Activated CD8-positive, alpha-beta memory T cell treated with anti-CD3 and anti-CD28 coated beads for 36 hours (primary cell): ENCODE results near the gene CFAP52. TPM values are rescaled to one million over a fixed set of nuclear protein-coding genes. Genes with fewer than 3 reads are reported as not detected.
"Not testable (repeated sequence)": the region's sequence is repeated elsewhere in the genome, so short reads cannot be mapped to it uniquely, and the experiment has no call there.

Experiments
- CTCF ChIA-PET: fragments of 350-600 bp; sonication (Branson Sonifier 250); formaldehyde crosslinking; loops from one replicate; lab custom pipeline; 2021; ENCODE audit warnings: antibody characterized with exemption; lab: Charles Lee
- POLR2A ChIA-PET: fragments of 350-600 bp; sonication (Branson Sonifier 250); formaldehyde crosslinking; loops from one replicate; lab custom pipeline; 2021; ENCODE audit warnings: antibody characterized with exemption; lab: Charles Lee
- total RNA-seq, 2 experiments: library from RNA; stranded (reverse); gene quantifications; one replicate each; pipeline ENCODE4 v1.2.3, GENCODE V29; 2021

The CFAP52 gene
- total RNA-seq, 2 experiments from 2014 or later: not detected

- CTCF ChIA-PET: no interaction called here
- POLR2A ChIA-PET: interaction anchor here (0.7 kb wide), 1 partner anchor 27 kb away, joined by 3 read pairs; no protein-coding TSS in a partner anchor
Observed at GRCh38 chr17:9566067-9566466, 10.4 kb upstream of the CFAP52 start.

- CTCF ChIA-PET, POLR2A ChIA-PET: not testable (repeated sequence)
Observed at GRCh38 chr17:9566739-9567138, 9.7 kb upstream of the CFAP52 start.

- ChIA-PET CTCF (no interaction called here), POLR2A (no interaction called here)
Observed at GRCh38 chr17:9568004-9568403, 8.4 kb upstream of the CFAP52 start.

GRCh38 chr17:9568957-9569588, 7.4 kb upstream of the CFAP52 start:
- POLR2A ChIA-PET: no interaction called here
- CTCF ChIA-PET: interaction anchor here (1.3 kb wide), 1 partner anchor 14 kb away, joined by 3 read pairs; no protein-coding TSS in a partner anchor

- POLR2A ChIA-PET: no interaction called here
- CTCF ChIA-PET: no interaction called here
Observed at GRCh38 chr17:9571201-9571600, 5.2 kb upstream of the CFAP52 start.

GRCh38 chr17:9575381-9576101, 901 bp upstream of the CFAP52 start, which contains the start of gene STX8:
Gene STX8 (minus strand): TSS chr17:9575820. CDS start chr17:9575808, 12 bp downstream.
- CTCF ChIA-PET: interaction anchor here (0.5 to 1.9 kb wide), 3 partner anchors 14 to 193 kb away, joined by 3 to 7 read pairs (median 4); no protein-coding TSS in a partner anchor
- POLR2A ChIA-PET: no interaction called here

GRCh38 chr17:9577373-9577709, 899 bp downstream of the CFAP52 start:
- POLR2A ChIA-PET: no interaction called here

GRCh38 chr17:9587969-9588656, 11.7 kb downstream of the CFAP52 start:
- POLR2A ChIA-PET: no interaction called here
- CTCF ChIA-PET: interaction anchor here (0.6 kb wide), 1 partner anchor 85 kb away, joined by 4 read pairs; no protein-coding TSS in a partner anchor

More at GRCh38 chr17:9577373-9577709, 899 bp downstream of the CFAP52 start:
- CTCF ChIA-PET: interaction anchor here (0.5 to 1.9 kb wide), 6 partner anchors 72 to 669 kb away, joined by 3 to 7 read pairs (median 3); no protein-coding TSS in a partner anchor

GRCh38 chr17:9594065-9594464, 17.6 kb downstream of the CFAP52 start:
- POLR2A ChIA-PET: no interaction called here

GRCh38 chr17:9597638-9598037, 21.2 kb downstream of the CFAP52 start:
- POLR2A ChIA-PET: not testable (repeated sequence)

More at GRCh38 chr17:9594065-9594464, 17.6 kb downstream of the CFAP52 start:
- CTCF ChIA-PET: interaction anchor here (0.6 kb wide), 1 partner anchor 34 kb away, joined by 3 read pairs; no protein-coding TSS in a partner anchor

GRCh38 chr17:9598661-9599060, 22.2 kb downstream of the CFAP52 start:
- ChIA-PET CTCF (no interaction called here), POLR2A (no interaction called here)

More at GRCh38 chr17:9597638-9598037, 21.2 kb downstream of the CFAP52 start:
- CTCF ChIA-PET: not testable (repeated sequence)

GRCh38 chr17:9604583-9604982, 28.1 kb downstream of the CFAP52 start:
- POLR2A ChIA-PET, CTCF ChIA-PET: not testable (repeated sequence)

- CTCF ChIA-PET: no interaction called here
- POLR2A ChIA-PET: no interaction called here
Observed at GRCh38 chr17:9606453-9606852, 30.0 kb downstream of the CFAP52 start.

GRCh38 chr17:9607058-9607457, 30.6 kb downstream of the CFAP52 start:
- POLR2A ChIA-PET, CTCF ChIA-PET: not testable (repeated sequence)

GRCh38 chr17:9611557-9611956, 35.1 kb downstream of the CFAP52 start:
- POLR2A ChIA-PET: no interaction called here
- CTCF ChIA-PET: no interaction called here

GRCh38 chr17:9612006-9612405, 35.6 kb downstream of the CFAP52 start:
- CTCF ChIA-PET: no interaction called here
- POLR2A ChIA-PET: no interaction called here

- ChIA-PET CTCF (no interaction called here), POLR2A (no interaction called here)
Observed at GRCh38 chr17:9615486-9615885, 39.0 kb downstream of the CFAP52 start.

GRCh38 chr17:9622961-9623360, 46.5 kb downstream of the CFAP52 start:
- ChIA-PET CTCF (no interaction called here), POLR2A (no interaction called here)

- POLR2A ChIA-PET: no interaction called here
- CTCF ChIA-PET: interaction anchor here (0.6 kb wide), 1 partner anchor 34 kb away, joined by 3 read pairs; no protein-coding TSS in a partner anchor
Observed at GRCh38 chr17:9628509-9628908, 52.1 kb downstream of the CFAP52 start.

GRCh38 chr17:9632741-9633140, 56.3 kb downstream of the CFAP52 start:
- ChIA-PET POLR2A (no interaction called here), CTCF (no interaction called here)
